ENCODE measurements around the gene DLX6. TPM values are rescaled to one million over a fixed set of nuclear protein-coding genes. Genes with fewer than 3 reads are reported as not detected.

Gene DLX6
- total RNA-seq, 6 experiments from 2014 or later = not detected

DNA sequence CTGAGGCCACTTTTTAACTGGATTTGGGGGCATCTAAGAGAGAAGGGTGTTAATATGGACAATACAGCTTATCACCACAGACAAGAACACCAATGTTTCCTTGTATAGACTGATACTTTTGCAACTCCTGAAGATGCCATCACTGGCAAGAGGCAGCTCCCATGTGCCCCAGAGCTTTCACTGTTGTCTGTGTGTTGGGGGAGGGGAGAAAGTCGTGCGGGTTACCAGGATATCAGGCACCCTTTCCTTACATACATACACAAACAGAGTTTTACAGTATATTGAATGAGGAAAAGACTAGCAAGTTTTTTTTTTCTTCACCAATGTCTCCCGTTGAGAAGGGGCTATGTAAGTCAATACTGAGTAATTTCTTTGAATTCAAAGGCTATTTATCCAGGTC lies 4.1 kb upstream of the DLX6 start:
- H3K4me3 Mint-ChIP-seq = no peak overlapping the region

GRCh38 chr7:97001656-97002554 lies 3.4 kb upstream of the DLX6 start:
- no peak for TF ChIP-seq CTCF (IDR thresholded peaks at IDR 0.05)
- Mint-ChIP-seq H3K9me3 (no peaks in the 10 kb centered on the region), H3K4me3 (no peak overlapping the region), H3K27me3 (ENCODE audit: insufficient read depth) (peaks cover 66% of the 10 kb centered on the region), H3K36me3 (ENCODE audit: low read depth) (no peaks in the 10 kb centered on the region), H3K4me1 (ENCODE audit: low read depth) (no peaks in the 10 kb centered on the region), H3K27ac (no peak overlapping the region)
- DNase-seq = no peak

More for the DNA sequence above, 4.1 kb upstream of the DLX6 start:
- DNase-seq = no peak
- Mint-ChIP-seq H3K9me3 (no peaks in the 10 kb centered on the region), H3K36me3 (ENCODE audit: low read depth) (no peaks in the 10 kb centered on the region), H3K4me1 (ENCODE audit: low read depth) (no peaks in the 10 kb centered on the region), H3K27me3 (ENCODE audit: insufficient read depth) (peaks cover 69% of the 10 kb centered on the region), H3K27ac (no peak overlapping the region)
- no peak for TF ChIP-seq CTCF (IDR thresholded peaks at IDR 0.05)

GRCh38 chr7:97002555-97003261 lies 2.6 kb upstream of the DLX6 start:
- no peaks in the 10 kb centered on the region for H3K4me1 Mint-ChIP-seq (ENCODE audit: low read depth)
- no peak overlapping the region for H3K4me3 Mint-ChIP-seq
- no peak overlapping the region for H3K27ac Mint-ChIP-seq
- no peak for TF ChIP-seq CTCF (IDR thresholded peaks at IDR 0.05)
- no peaks in the 10 kb centered on the region for H3K9me3 Mint-ChIP-seq
- no peak for DNase-seq
- no peaks in the 10 kb centered on the region; the same call in 1 of the 2 replicates for H3K36me3 Mint-ChIP-seq (ENCODE audit: low read depth)
- H3K27me3 Mint-ChIP-seq (ENCODE audit: insufficient read depth) = peaks cover 65% of the 10 kb centered on the region

GRCh38 chr7:97003262-97004246 lies 1.8 kb upstream of the DLX6 start:
- Mint-ChIP-seq H3K4me1 (ENCODE audit: low read depth) (no peaks in the 10 kb centered on the region), H3K36me3 (ENCODE audit: low read depth) (no peaks in the 10 kb centered on the region; the same call in 1 of the 2 replicates), H3K27ac (no peak overlapping the region), H3K4me3 (no peak overlapping the region), H3K27me3 (ENCODE audit: insufficient read depth) (peaks cover 57% of the 10 kb centered on the region), H3K9me3 (no peaks in the 10 kb centered on the region)
- no peak for DNase-seq
- no peak for TF ChIP-seq CTCF (IDR thresholded peaks at IDR 0.05)
